HepG2 (cell line): ENCODE results near the gene CCS. TPM values are rescaled to one million over a fixed set of nuclear protein-coding genes. Genes with fewer than 3 reads are reported as not detected.
A peak's percentile ranks its signal among the peaks of the same experiment; 100 is the strongest.

ENCODE experiments used
- CHD4 ChIP-seq: fragments of 200-600 bp; sonication (generic); IDR thresholded peaks from 2 replicates; pipeline ENCODE4 v1.7.0; 2017; ENCODE audit warnings: mild to moderate bottlenecking, low read length, borderline replicate concordance
- FOSL2 ChIP-seq: sonication (generic); formaldehyde crosslinking; IDR thresholded peaks from 2 replicates; pipeline ENCODE4 v1.4.0; 2020; ENCODE audit warnings: missing genetic modification reagents
- HOMEZ ChIP-seq: IDR thresholded peaks from 2 replicates; pipeline ENCODE4 v1.6.1; 2016; ENCODE audit warnings: low read depth
- MAFF ChIP-seq: IDR thresholded peaks from 2 replicates; pipeline ENCODE4 v1.6.1; 2011; ENCODE audit warnings: low read depth, low read length, improper control_type of control experiment
- MLXIP ChIP-seq: sonication (generic); formaldehyde crosslinking; IDR thresholded peaks from 2 replicates; pipeline ENCODE4 v1.9.0; 2021; ENCODE audit warnings: missing genetic modification reagents, borderline replicate concordance
- NFKBIZ ChIP-seq: IDR thresholded peaks from 2 replicates; pipeline ENCODE4 v1.6.1; 2018; ENCODE audit warnings: missing genetic modification reagents, missing compliant biosample characterization
- PAX8 ChIP-seq: sonication (generic); formaldehyde crosslinking; IDR thresholded peaks from 2 replicates; pipeline ENCODE4 v1.8.0; 2022; ENCODE audit warnings: mild to moderate bottlenecking, missing genetic modification reagents, borderline replicate concordance
- RXRB ChIP-seq: IDR thresholded peaks from 2 replicates; pipeline ENCODE4 v1.6.1; 2016; ENCODE audit warnings: borderline replicate concordance, missing genetic modification reagents, missing compliant biosample characterization
- STAG1 ChIP-seq: sonication (generic); formaldehyde crosslinking; IDR thresholded peaks from 2 replicates; pipeline ENCODE4 v1.4.0; 2020; ENCODE audit warnings: missing genetic modification reagents
- TEAD3 ChIP-seq: optimal IDR thresholded peaks from 2 replicates; pipeline ENCODE3; 2016; ENCODE audit warnings: borderline replicate concordance
- TGIF2 ChIP-seq: IDR thresholded peaks from 2 replicates; pipeline ENCODE4 v1.6.1; 2016; ENCODE audit warnings: control low read depth, missing compliant biosample characterization
- ZNF17 ChIP-seq: sonication (generic); formaldehyde crosslinking; IDR thresholded peaks from 2 replicates; pipeline ENCODE4 v1.5.0; 2020; ENCODE audit warnings: mild to moderate bottlenecking, missing genetic modification reagents
- ZNF280B ChIP-seq: sonication (generic); formaldehyde crosslinking; IDR thresholded peaks from 2 replicates; pipeline ENCODE4 v1.5.0; 2020; ENCODE audit warnings: missing genetic modification reagents, mild to moderate bottlenecking, borderline replicate concordance
- ZNF609 ChIP-seq: sonication (generic); formaldehyde crosslinking; IDR thresholded peaks from 2 replicates; pipeline ENCODE4 v1.4.0; 2020; ENCODE audit warnings: mild to moderate bottlenecking, missing genetic modification reagents, borderline replicate concordance
- ZNF639 ChIP-seq: conservative IDR thresholded peaks from 2 replicates; pipeline ENCODE4 v1.6.1; 2018; ENCODE audit warnings: missing genetic modification reagents
- ZNF749 ChIP-seq: sonication (generic); formaldehyde crosslinking; IDR thresholded peaks from 2 replicates; pipeline ENCODE4 v1.8.0; 2022; ENCODE audit warnings: mild to moderate bottlenecking, missing genetic modification reagents, moderate library complexity, borderline replicate concordance
- ZNF841 ChIP-seq: sonication (generic); formaldehyde crosslinking; IDR thresholded peaks from 2 replicates; pipeline ENCODE4 v1.8.1; 2023; ENCODE audit warnings: missing genetic modification reagents, borderline replicate concordance
- polyA plus RNA-seq, 8 experiments: library from polyadenylated mRNA; depleted of rRNA in 3 of 8; stranded (reverse) in 7 of 8; unstranded in 1 of 8; fragments of >200 nt; fragmentation: Illumina TruSeq in 4 of 8; extraction: Trizol in 4 of 8; gene quantifications; 2 replicates each; pipeline versions ENCODE4 v1.2.1 to v1.2.3, GENCODE V29; 2011 to 2016; ENCODE audit warnings: low read depth in 4 of 8, missing spikeins in 1 of 8, mixed read lengths in 1 of 8; ENCODE audit not compliant: insufficient read depth in 1 of 8
- total RNA-seq, 5 experiments: library from RNA; depleted of rRNA; stranded (reverse); fragments of >200 nt; fragmentation: Illumina TruSeq; extraction: Trizol; gene quantifications; 2 replicates each; pipeline ENCODE4 v1.2.3, GENCODE V29; 2016; ENCODE audit warnings: low read depth in 1 of 5

The CCS gene
- total and polyA plus RNA-seq, 2 of the 13 experiments (the other 11 are each of a cell fraction or from before 2014, with no cell fraction given) = 25.4 to 44.6 TPM

GRCh38 chr11:66607126-66607834, 14.3 kb downstream of the CCS start (continued):
- no peak for TF ChIP-seq HOMEZ
- peak; percentile 6; the same call in 1 of the 2 replicates for TF ChIP-seq STAG1 (CRISPR knock-in tag)
- peak; percentile 86 for TF ChIP-seq FOSL2 (CRISPR knock-in tag)
- no peak for TF ChIP-seq ZNF17 (CRISPR knock-in tag)
- TF ChIP-seq TEAD3 = no peak
- no peak for TF ChIP-seq NFKBIZ (CRISPR knock-in tag)
- TF ChIP-seq ZNF841 (CRISPR knock-in tag) = no peak
- no peak for TF ChIP-seq ZNF749 (CRISPR knock-in tag)
- no peak for TF ChIP-seq MAFF
- no peak for TF ChIP-seq RXRB (CRISPR knock-in tag)
- TF ChIP-seq ZNF280B = no peak
- no peak for TF ChIP-seq PAX8 (CRISPR knock-in tag)
- no peak for TF ChIP-seq MLXIP (CRISPR knock-in tag)
- no peak for TF ChIP-seq ZNF639
- no peak for TF ChIP-seq CHD4
- TF ChIP-seq TGIF2 (CRISPR knock-in tag) = peak; percentile 71; the same call in 1 of the 2 replicates
- no peak; the same call in 1 of the 2 replicates for TF ChIP-seq ZNF609
